Measurements from ENCODE around the gene TAOK2.

DNA sequence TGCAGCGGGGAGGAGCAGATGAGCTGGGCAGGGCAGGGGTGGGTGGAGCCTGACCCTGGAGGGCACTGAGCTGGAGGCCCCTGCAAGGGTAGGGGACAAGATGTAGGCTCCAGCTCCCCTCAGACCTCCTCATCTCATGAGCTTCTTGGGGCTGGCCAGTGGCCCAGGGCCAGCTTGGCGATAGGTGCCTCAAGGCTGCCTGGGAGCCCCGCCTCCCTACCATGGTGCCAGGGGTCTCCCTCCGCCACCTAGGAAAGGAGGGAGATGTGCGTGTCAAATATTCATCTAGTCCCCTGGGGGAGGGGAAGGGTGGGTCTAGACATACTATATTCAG is 17.9 kb downstream of the TAOK2 start:
- TF ChIP-seq, protein P1, sequence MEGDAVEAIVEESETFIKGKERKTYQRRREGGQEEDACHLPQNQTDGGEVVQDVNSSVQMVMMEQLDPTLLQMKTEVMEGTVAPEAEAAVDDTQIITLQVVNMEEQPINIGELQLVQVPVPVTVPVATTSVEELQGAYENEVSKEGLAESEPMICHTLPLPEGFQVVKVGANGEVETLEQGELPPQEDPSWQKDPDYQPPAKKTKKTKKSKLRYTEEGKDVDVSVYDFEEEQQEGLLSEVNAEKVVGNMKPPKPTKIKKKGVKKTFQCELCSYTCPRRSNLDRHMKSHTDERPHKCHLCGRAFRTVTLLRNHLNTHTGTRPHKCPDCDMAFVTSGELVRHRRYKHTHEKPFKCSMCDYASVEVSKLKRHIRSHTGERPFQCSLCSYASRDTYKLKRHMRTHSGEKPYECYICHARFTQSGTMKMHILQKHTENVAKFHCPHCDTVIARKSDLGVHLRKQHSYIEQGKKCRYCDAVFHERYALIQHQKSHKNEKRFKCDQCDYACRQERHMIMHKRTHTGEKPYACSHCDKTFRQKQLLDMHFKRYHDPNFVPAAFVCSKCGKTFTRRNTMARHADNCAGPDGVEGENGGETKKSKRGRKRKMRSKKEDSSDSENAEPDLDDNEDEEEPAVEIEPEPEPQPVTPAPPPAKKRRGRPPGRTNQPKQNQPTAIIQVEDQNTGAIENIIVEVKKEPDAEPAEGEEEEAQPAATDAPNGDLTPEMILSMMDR (IDR thresholded peaks at IDR 0.05) = no peak
- no peak for TF ChIP-seq POLR2A (IDR thresholded peaks at IDR 0.05)
